Ovary (tissue), 3 donors: ENCODE measurements around the gene OBSCN.

Experiments
- CTCF ChIP-seq, 3 donors: fragments of 450-650 bp in 2 of 3; fragments of 200-600 bp in 1 of 3; IDR thresholded peaks; one replicate each; pipeline versions ENCODE4 v1.5.1 to v1.8.0; 2016 to 2022; ENCODE audit warnings: antibody characterized with exemption in 3 of 3, mild to moderate bottlenecking in 1 of 3
- EP300 ChIP-seq: sonication (generic); formaldehyde crosslinking; IDR thresholded peaks from one replicate; pipeline ENCODE4 v1.6.1; 2017; ENCODE audit warnings: antibody characterized with exemption
- POLR2A ChIP-seq: fragments of 450-650 bp; IDR thresholded peaks from one replicate; pipeline ENCODE4 v1.6.1; 2017; ENCODE audit warnings: antibody characterized with exemption, mild to moderate bottlenecking, moderate library complexity
- donor health status: DM: no; HTN: no; CAD: no.

GRCh38 chr1:228180271-228180958 is 27.4 kb upstream of the OBSCN start:
- TF ChIP-seq POLR2A (no peak), CTCF (IDR thresholded peaks at IDR 0.05) (no peak), EP300 (no peak)
